ENCODE measurements around the gene PCDHGA5. TPM values are rescaled to one million over a fixed set of nuclear protein-coding genes. Genes with fewer than 3 reads are reported as not detected.

The PCDHGA5 gene
- total and polyA plus RNA-seq, 2 experiments from 2014 or later, result 0.03 TPM; not detected in 1

DNA sequence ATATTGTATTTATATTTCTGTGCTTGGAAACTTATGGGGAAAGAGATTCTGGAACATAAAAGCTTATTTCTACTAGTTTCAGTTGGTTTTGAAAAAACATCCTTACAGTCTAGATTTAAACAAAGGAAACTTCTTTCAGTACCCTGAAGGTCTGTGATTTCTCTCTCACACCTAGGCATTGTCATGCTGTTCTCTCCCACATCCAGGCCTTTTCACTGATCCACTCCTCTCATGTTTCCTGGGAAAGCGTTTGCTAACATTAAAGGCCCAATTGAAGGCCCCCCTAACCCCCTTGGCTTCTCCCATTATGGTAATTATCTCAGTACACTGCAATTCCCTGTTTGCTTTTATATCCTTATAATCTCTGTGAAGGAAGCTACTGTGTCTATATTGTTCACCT lies 21.2 kb upstream of the PCDHGA5 start:
- H3K4me2 ChIP-seq, result no peak overlapping the region
- no peak overlapping the region for H3K27ac ChIP-seq
- DNase-seq (ENCODE audit: low spot score), result no peak
- H3K4me1 ChIP-seq (ENCODE audit: insufficient read depth), result no peaks in the 10 kb centered on the region
- H3K4me3 ChIP-seq, result no peak overlapping the region
- no peaks in the 10 kb centered on the region for H3K36me3 ChIP-seq (replicated peaks; ENCODE audit: insufficient read depth, low read depth)
- WGBS (ENCODE audit: low lambda C conversion rate, missing lambda C conversion rate), result 54% methylated on average over 1 of the region's 1 CpG
- no peaks in the 10 kb centered on the region for H3K9me2 ChIP-seq (replicated peaks; ENCODE audit: insufficient read depth)
- no peaks in the 10 kb centered on the region for H4K20me1 ChIP-seq (ENCODE audit: insufficient read depth, poor library complexity, severe bottlenecking)
- H2AFZ ChIP-seq, result no peak overlapping the region
- no peaks in the 10 kb centered on the region for H3K79me2 ChIP-seq
- H3K27me3 ChIP-seq, result no peaks in the 10 kb centered on the region
- no peaks in the 10 kb centered on the region for H3K9me3 ChIP-seq (ENCODE audit: low read depth)
- TF ChIP-seq, protein P1, sequence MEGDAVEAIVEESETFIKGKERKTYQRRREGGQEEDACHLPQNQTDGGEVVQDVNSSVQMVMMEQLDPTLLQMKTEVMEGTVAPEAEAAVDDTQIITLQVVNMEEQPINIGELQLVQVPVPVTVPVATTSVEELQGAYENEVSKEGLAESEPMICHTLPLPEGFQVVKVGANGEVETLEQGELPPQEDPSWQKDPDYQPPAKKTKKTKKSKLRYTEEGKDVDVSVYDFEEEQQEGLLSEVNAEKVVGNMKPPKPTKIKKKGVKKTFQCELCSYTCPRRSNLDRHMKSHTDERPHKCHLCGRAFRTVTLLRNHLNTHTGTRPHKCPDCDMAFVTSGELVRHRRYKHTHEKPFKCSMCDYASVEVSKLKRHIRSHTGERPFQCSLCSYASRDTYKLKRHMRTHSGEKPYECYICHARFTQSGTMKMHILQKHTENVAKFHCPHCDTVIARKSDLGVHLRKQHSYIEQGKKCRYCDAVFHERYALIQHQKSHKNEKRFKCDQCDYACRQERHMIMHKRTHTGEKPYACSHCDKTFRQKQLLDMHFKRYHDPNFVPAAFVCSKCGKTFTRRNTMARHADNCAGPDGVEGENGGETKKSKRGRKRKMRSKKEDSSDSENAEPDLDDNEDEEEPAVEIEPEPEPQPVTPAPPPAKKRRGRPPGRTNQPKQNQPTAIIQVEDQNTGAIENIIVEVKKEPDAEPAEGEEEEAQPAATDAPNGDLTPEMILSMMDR (IDR thresholded peaks at IDR 0.05; ENCODE audit: poor library complexity), result no peak
- no peak for TF ChIP-seq EZH2phosphoT487 (IDR thresholded peaks at IDR 0.05; ENCODE audit: low read depth, severe bottlenecking, unreplicated experiment)

DNA sequence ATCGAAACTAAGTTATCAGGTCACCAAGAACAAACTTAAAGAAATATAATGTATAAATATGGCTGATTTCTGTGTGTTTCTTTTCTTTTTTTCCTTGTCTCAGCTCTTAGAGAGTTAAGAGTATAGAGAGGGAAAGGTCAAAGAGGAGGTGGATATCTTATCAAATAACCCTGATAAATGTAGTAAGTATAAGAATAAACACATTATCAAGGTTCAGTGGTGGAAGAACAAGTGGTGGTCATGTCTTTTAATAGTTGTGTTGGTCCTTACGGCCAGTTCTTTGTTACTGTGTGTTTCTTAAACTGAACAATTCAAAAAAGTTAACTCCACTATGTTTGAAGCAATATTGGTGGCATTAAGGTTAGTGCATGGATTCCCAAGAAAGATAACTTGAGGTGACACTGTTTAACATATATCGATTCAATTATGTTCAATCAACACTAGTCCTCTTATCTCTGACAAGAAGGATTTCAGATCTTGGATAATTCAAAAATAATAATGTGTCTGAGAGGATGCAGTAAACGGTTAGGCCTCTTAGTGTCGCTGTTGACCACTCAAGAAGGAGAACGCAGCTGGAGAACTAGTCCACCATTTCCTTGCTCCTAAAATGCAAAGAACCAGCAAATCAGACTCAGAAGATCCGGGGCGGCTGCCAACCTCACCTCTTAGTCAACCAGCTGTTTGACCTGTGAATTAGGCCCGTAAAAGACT lies 20.6 kb upstream of the PCDHGA5 start, which contains the start of gene PCDHGA3:
Gene PCDHGA3, plus strand, starts transcription at position 588 of the 711 bp plus-strand sequence. CDS start 205 bp downstream, outside the sequence.
- Histone ChIP-seq H2AFZ (no peak within 1 kb of the TSS), H3K4me1 (ENCODE audit: insufficient read depth) (no peaks in the 10 kb centered on the region), H3K27me3 (no peaks in the 10 kb centered on the region), H3K36me3 (replicated peaks; ENCODE audit: insufficient read depth, low read depth) (no peaks in the 10 kb centered on the region), H4K20me1 (ENCODE audit: insufficient read depth, poor library complexity, severe bottlenecking) (no peaks in the 10 kb centered on the region), H3K9me2 (replicated peaks; ENCODE audit: insufficient read depth) (no peaks in the 10 kb centered on the region), H3K27ac (no peak within 1 kb of the TSS), H3K9me3 (ENCODE audit: low read depth) (no peaks in the 10 kb centered on the region), H3K79me2 (no peaks in the 10 kb centered on the region), H3K4me2 (no peak within 1 kb of the TSS), H3K4me3 (no peak within 1 kb of the TSS)
- WGBS (ENCODE audit: low lambda C conversion rate, missing lambda C conversion rate), result 79% methylated on average over 9 of the region's 9 CpGs
- DNase-seq (ENCODE audit: low spot score), result no peak
- no peak for TF ChIP-seq EZH2phosphoT487 (IDR thresholded peaks at IDR 0.05; ENCODE audit: low read depth, severe bottlenecking, unreplicated experiment)
- TF ChIP-seq, protein P1 (IDR thresholded peaks at IDR 0.05; ENCODE audit: poor library complexity), result no peak
- no peak for TF ChIP-seq EZH2 (IDR thresholded peaks at IDR 0.05; ENCODE audit: borderline replicate concordance)

DNA sequence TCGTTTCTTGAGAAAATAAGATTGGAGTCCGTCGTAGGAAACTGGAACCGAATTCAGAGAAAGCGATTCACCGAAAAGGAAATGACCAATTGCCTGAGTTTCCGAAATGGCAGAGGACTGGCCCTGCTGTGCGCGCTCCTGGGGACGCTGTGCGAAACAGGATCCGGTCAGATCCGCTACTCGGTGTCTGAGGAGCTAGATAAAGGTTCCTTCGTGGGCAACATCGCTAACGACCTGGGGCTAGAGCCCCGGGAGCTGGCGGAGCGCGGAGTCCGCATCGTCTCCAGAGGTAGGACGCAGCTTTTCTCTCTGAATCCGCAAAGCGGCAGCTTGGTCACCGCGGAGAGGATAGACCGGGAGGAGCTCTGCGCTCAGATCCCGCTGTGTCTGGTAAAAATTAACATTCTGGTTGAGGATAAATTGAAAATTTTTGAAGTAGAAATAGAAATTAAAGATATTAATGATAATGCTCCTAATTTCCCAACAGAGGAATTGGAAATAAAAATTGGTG lies 20.0 kb upstream of the PCDHGA5 start:
- Histone ChIP-seq H3K27me3 (no peaks in the 10 kb centered on the region), H4K20me1 (ENCODE audit: insufficient read depth, poor library complexity, severe bottlenecking) (no peaks in the 10 kb centered on the region), H3K4me3 (no peak overlapping the region), H3K4me2 (no peak overlapping the region), H3K36me3 (replicated peaks; ENCODE audit: insufficient read depth, low read depth) (no peaks in the 10 kb centered on the region), H3K9me3 (ENCODE audit: low read depth) (no peaks in the 10 kb centered on the region), H3K79me2 (no peaks in the 10 kb centered on the region), H3K4me1 (ENCODE audit: insufficient read depth) (no peaks in the 10 kb centered on the region), H3K9me2 (replicated peaks; ENCODE audit: insufficient read depth) (no peaks in the 10 kb centered on the region), H2AFZ (no peak overlapping the region), H3K27ac (no peak overlapping the region)
- TF ChIP-seq, protein P1 (IDR thresholded peaks at IDR 0.05; ENCODE audit: poor library complexity), result no peak
- TF ChIP-seq EZH2phosphoT487 (IDR thresholded peaks at IDR 0.05; ENCODE audit: low read depth, severe bottlenecking, unreplicated experiment), result no peak
- no peak for TF ChIP-seq EZH2 (IDR thresholded peaks at IDR 0.05; ENCODE audit: borderline replicate concordance)
- DNase-seq (ENCODE audit: low spot score), result no peak
- WGBS (ENCODE audit: low lambda C conversion rate, missing lambda C conversion rate), result 96% methylated on average over 31 of the region's 31 CpGs

All from hepatocyte (in vitro differentiated cells).